Peyer's patch (tissue), 4 donors: ENCODE results near the gene MFSD1. TPM values are rescaled to one million over a fixed set of nuclear protein-coding genes. Genes with fewer than 3 reads are reported as not detected.

Source experiments
- DNase-seq, 3 donors: peaks; one replicate each; pipeline ENCODE4 v3.0.0-alpha.2; 2017 to 2019
- H3K27ac ChIP-seq, 4 donors: fragments of 200-600 bp; sonication (generic); one replicate each; pipeline ENCODE4 v1.5.1; 2016 to 2019
- H3K27me3 ChIP-seq, 2 donors: fragments of 200-600 bp; sonication (generic); one replicate each; pipeline ENCODE4 v1.5.1; 2019
- H3K36me3 ChIP-seq, 3 donors: fragments of 200-600 bp; sonication (generic); one replicate each; pipeline ENCODE4 v1.5.1; 2016 to 2019
- H3K4me1 ChIP-seq, 4 donors: fragments of 200-600 bp; sonication (generic); one replicate each; pipeline ENCODE4 v1.5.1; 2016 to 2019
- H3K4me3 ChIP-seq, 4 donors: fragments of 200-600 bp; sonication (generic); 1 replicate in 3 of 4; 2 replicates in 1 of 4; pipeline ENCODE4 v1.5.1; 2016 to 2019; ENCODE audit warnings: mild to moderate bottlenecking in 1 of 4
- H3K9me3 ChIP-seq, 4 donors: fragments of 200-600 bp; sonication (generic); one replicate each; pipeline ENCODE4 v1.5.1; 2016 to 2019; ENCODE audit warnings: mild to moderate bottlenecking in 1 of 4
- POLR2A ChIP-seq, 2 donors: fragments of 450-650 bp; IDR thresholded peaks; one replicate each; pipeline ENCODE4 v1.5.1; 2017; ENCODE audit warnings: antibody characterized with exemption in 2 of 2, mild to moderate bottlenecking in 2 of 2, moderate library complexity in 2 of 2
- total RNA-seq, 4 donors: library from RNA; depleted of rRNA; stranded (reverse); fragments of >200 nt; gene quantifications; one replicate each; pipeline ENCODE4 v1.1.0, GENCODE V29; 2016
- TF ChIP-seq, protein P1 (sequence below), 6 experiments: fragments of 450-650 bp in 4 of 6; fragments of 200-600 bp in 2 of 6; sonication (generic) in 1 of 6; IDR thresholded peaks; one replicate each; pipeline ENCODE4 v1.5.1; 2017 to 2019; ENCODE audit warnings: antibody characterized with exemption in 6 of 6, mild to moderate bottlenecking in 3 of 6, moderate library complexity in 1 of 6

Gene MFSD1
- total RNA-seq, 4 donors from 2014 or later = 14.9 to 48.0 (median 42.6) TPM

DNA sequence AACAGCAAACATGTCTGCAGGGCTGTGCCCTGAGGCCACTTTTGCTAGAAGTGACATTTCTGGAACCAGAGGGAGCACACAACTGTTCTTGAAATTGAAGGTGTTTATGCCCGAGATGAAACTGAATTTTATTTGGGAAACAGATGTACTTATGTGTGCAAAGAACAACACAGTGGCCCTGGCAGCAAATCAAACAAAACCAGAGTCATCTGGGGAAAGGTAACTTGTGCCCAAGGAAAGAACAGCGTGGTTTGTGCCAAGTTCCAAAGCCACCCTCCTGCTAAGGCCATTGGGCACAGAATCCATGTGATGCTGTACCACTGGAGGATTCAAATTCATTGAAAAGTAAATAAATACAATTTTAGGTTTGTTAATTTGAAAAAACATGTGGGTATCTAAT lies 38.4 kb upstream of the MFSD1 start:
- Histone ChIP-seq H3K4me1 (peaks cover 0 to 12% (median 0%) of the 10 kb centered on the region in 4 donors), H3K4me3 (no peak overlapping the region), H3K9me3 (no peaks in the 10 kb centered on the region), H3K27ac (no peak overlapping the region), H3K27me3 (no peaks in the 10 kb centered on the region), H3K36me3 (no peaks in the 10 kb centered on the region)
- DNase-seq = no peak
- no peak for TF ChIP-seq POLR2A (IDR thresholded peaks at IDR 0.05)
- TF ChIP-seq, protein P1, sequence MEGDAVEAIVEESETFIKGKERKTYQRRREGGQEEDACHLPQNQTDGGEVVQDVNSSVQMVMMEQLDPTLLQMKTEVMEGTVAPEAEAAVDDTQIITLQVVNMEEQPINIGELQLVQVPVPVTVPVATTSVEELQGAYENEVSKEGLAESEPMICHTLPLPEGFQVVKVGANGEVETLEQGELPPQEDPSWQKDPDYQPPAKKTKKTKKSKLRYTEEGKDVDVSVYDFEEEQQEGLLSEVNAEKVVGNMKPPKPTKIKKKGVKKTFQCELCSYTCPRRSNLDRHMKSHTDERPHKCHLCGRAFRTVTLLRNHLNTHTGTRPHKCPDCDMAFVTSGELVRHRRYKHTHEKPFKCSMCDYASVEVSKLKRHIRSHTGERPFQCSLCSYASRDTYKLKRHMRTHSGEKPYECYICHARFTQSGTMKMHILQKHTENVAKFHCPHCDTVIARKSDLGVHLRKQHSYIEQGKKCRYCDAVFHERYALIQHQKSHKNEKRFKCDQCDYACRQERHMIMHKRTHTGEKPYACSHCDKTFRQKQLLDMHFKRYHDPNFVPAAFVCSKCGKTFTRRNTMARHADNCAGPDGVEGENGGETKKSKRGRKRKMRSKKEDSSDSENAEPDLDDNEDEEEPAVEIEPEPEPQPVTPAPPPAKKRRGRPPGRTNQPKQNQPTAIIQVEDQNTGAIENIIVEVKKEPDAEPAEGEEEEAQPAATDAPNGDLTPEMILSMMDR (IDR thresholded peaks at IDR 0.05) = no peak

DNA sequence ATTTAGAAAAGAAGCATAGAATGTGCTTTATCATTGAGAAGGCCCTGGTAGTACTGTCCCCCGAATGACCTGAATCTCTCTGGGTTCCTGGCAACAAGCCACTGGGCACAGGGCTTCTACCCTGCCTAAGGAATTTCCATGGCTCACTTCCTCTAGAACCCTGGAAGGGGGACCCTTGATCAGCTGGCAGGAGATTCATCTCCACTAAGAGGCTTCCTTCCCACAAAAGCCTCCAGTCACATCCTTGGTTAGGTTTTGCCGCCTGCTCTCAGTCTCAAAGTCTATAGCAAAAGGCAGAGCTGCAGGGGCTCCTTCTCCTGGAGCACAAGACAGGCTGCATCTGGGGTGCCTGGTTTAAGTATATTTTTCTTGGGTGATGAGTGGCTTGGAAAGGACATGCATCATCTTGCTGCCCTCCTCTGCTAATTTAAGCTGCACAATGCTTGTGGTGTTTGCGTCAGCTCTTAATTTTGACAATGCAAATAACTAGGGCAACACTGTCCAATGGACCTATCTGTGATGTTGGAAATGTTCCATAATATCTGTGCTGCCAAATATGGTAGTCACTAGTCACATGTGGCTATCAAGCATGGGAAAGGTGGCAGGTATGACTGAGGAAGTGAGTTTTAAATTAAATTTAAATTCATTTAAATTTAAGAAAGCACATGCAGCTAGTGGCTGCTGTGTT lies 36.2 kb upstream of the MFSD1 start:
- H3K27ac ChIP-seq = no peak overlapping the region
- TF ChIP-seq POLR2A (IDR thresholded peaks at IDR 0.05) = no peak
- TF ChIP-seq, protein P1 (IDR thresholded peaks at IDR 0.05) = no peak
- H3K9me3 ChIP-seq = no peaks in the 10 kb centered on the region
- peaks cover 0 to 24% (median 0%) of the 10 kb centered on the region in 4 donors for H3K4me1 ChIP-seq
- no peaks in the 10 kb centered on the region for H3K36me3 ChIP-seq
- no peaks in the 10 kb centered on the region for H3K27me3 ChIP-seq
- no peak for DNase-seq
- H3K4me3 ChIP-seq = no peak overlapping the region

DNA sequence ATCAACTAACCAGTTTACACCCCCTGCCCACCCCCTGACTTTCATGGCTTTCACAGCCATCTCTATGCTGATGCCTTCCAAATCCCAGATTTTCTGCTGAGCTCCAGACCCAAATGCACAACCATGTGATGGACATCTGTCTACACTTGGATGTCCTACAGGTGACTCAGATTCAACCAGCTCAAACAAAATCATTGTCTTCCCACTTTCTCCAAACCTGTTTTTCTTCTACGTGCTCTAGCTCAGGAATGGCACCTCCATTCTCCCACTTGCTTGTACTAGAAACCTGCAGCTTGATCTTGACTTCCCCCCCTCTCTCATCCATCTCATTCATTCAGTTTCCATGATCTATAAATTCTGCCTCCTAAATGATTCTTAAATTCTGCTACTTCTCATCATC lies 35.5 kb upstream of the MFSD1 start:
- TF ChIP-seq POLR2A (IDR thresholded peaks at IDR 0.05) = no peak
- TF ChIP-seq, protein P1 (IDR thresholded peaks at IDR 0.05) = no peak
- Histone ChIP-seq H3K4me3 (no peak overlapping the region), H3K9me3 (no peaks in the 10 kb centered on the region), H3K27ac (no peak overlapping the region), H3K27me3 (no peaks in the 10 kb centered on the region), H3K4me1 (peaks cover 0 to 24% (median 0%) of the 10 kb centered on the region in 4 donors), H3K36me3 (no peaks in the 10 kb centered on the region)
- no peak for DNase-seq

DNA sequence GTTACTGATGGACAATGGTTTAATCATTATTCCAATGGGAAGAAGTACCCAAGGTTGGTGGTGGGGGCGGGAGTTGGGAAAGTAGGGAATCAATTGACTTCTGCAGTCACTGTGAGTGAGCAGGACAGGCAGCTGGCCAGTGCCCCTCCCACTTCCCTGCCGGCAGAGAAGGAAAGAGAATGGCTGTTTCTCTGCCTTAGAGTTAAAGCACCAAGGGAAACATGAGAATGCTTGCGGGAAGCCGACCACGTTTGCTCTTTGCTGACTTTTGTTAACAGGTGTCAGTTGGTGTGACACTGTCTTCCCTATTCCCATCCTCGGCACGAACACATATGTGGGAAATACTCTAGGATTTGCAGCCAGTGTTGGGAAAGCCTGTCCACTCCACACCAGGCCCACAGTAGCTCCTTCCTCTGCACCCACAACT lies 33.5 kb upstream of the MFSD1 start:
- Histone ChIP-seq H3K27me3 (no peaks in the 10 kb centered on the region), H3K9me3 (no peaks in the 10 kb centered on the region), H3K27ac (peak overlapping the region; percentile 38 to 77 (median 53)), H3K4me3 (no peak overlapping the region), H3K4me1 (peaks cover 0 to 39% (median 0%) of the 10 kb centered on the region in 4 donors), H3K36me3 (no peaks in the 10 kb centered on the region)
- peak in 2 of 3 donors; percentile 57 to 66 for DNase-seq
- no peak for TF ChIP-seq POLR2A (IDR thresholded peaks at IDR 0.05)
- TF ChIP-seq, protein P1 (IDR thresholded peaks at IDR 0.05) = no peak

DNA sequence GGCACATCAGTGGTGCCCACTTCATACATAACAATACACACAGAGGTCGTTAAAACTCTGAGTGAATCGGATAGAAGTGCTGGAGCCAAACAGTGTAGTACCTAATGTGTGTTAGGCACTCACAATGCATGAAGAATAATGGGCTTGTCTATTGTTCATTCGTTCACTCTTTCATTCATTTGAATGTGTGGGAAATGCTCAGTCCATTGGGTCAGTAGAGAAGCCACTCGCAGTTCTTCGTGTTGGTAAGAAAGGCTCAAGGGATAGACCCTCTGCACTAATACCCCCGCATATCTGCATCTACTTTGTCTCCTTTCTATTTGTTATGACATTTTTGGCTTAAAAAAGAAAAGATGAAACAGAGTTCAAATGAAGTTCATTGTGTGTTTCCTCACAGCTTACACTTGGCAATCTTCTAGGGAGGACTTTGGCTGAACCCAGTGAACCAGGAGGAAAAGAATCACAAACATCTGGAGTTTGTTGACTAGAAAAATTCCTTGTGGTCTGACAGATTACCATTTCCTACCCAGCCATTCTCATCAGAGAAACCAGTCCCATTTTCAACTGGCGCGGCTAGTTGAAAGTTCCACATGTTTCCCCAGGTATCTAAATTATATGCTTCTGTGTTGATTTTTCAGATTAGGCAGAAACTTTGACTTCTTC lies 32.8 kb upstream of the MFSD1 start:
- H3K4me3 ChIP-seq = no peak overlapping the region
- no peaks in the 10 kb centered on the region for H3K27me3 ChIP-seq
- no peak for DNase-seq
- no peak for TF ChIP-seq POLR2A (IDR thresholded peaks at IDR 0.05)
- TF ChIP-seq, protein P1 (IDR thresholded peaks at IDR 0.05) = no peak
- peak overlapping the region; percentile 38 to 77 (median 53) for H3K27ac ChIP-seq
- no peaks in the 10 kb centered on the region for H3K36me3 ChIP-seq
- H3K4me1 ChIP-seq = peaks cover 0 to 39% (median 0%) of the 10 kb centered on the region in 4 donors
- H3K9me3 ChIP-seq = no peaks in the 10 kb centered on the region
